ENCODE measurements around the gene MRPL40. TPM values are rescaled to one million over a fixed set of nuclear protein-coding genes. Genes with fewer than 3 reads are reported as not detected.

The MRPL40 gene
- total RNA-seq, 4 donors from 2014 or later: 10.9 to 29.2 (median 13.7) TPM

- in situ Hi-C loops (cut with MboI; ENCODE audit: low pct_ligation_motif_present in 1 of 4, low pct_unique_long_range_greater_than_20kb in 1 of 4, low sequenced_read_pairs in 3 of 4) (no loop called here), intact Hi-C loops (cut with DNase I; ENCODE audit: low total_unique reads) (no loop called here)
- Histone ChIP-seq H3K27me3 (no peaks in the 10 kb centered on the region), H3K9me3 (no peaks in the 10 kb centered on the region), H3K4me3 (no peak overlapping the region), H3K4me1 (no peaks in the 10 kb centered on the region), H3K36me3 (peaks cover 0 to 39% (median 18%) of the 10 kb centered on the region in 4 donors), H3K27ac (no peak overlapping the region)
- no peak for DNase-seq
- 70 to 92% methylated on average over 2 to 8 of the region's 8 CpGs for WGBS, 2 donors (ENCODE audit: low coverage in 1 of 2)
- TF ChIP-seq CTCF (IDR thresholded peaks at IDR 0.05) (no peak), POLR2A (IDR thresholded peaks at IDR 0.05) (no peak), POLR2AphosphoS5 (IDR thresholded peaks at IDR 0.05) (no peak), EP300 (IDR thresholded peaks at IDR 0.05; ENCODE audit: low read depth) (no peak)
These were observed 25.6 kb downstream of the MRPL40 start for GRCh38 chr22:19457828-19458428.

- H3K27me3 ChIP-seq: no peaks in the 10 kb centered on the region
- WGBS, 2 donors (ENCODE audit: low coverage in 1 of 2): 61 to 62% methylated on average over 2 of the region's 2 CpGs
- H3K9me3 ChIP-seq: no peaks in the 10 kb centered on the region
- TF ChIP-seq POLR2A (IDR thresholded peaks at IDR 0.05) (no peak), EP300 (IDR thresholded peaks at IDR 0.05; ENCODE audit: low read depth) (no peak)
- no peak for DNase-seq
- H3K4me1 ChIP-seq: no peaks in the 10 kb centered on the region
- in situ Hi-C loops (cut with MboI; ENCODE audit: low pct_ligation_motif_present in 1 of 4, low pct_unique_long_range_greater_than_20kb in 1 of 4, low sequenced_read_pairs in 3 of 4): loop anchor here in 1 of 4 donors (10.0 kb wide), 1 partner anchor 55 kb away; no protein-coding TSS in a partner anchor
- H3K36me3 ChIP-seq: peaks cover 0 to 45% (median 14%) of the 10 kb centered on the region in 4 donors
- intact Hi-C loops (cut with DNase I; ENCODE audit: low total_unique reads): no loop called here
- H3K4me3 ChIP-seq: no peak overlapping the region
- no peak overlapping the region for H3K27ac ChIP-seq
These were observed 27.7 kb downstream of the MRPL40 start for GRCh38 chr22:19460036-19460435.

- no peak for DNase-seq
- Histone ChIP-seq H3K4me1 (no peaks in the 10 kb centered on the region), H3K4me3 (no peak overlapping the region), H3K36me3 (peaks cover 0 to 45% (median 15%) of the 10 kb centered on the region in 4 donors), H3K27ac (no peak overlapping the region), H3K27me3 (no peaks in the 10 kb centered on the region), H3K9me3 (no peaks in the 10 kb centered on the region)
- in situ Hi-C loops (cut with MboI; ENCODE audit: low pct_ligation_motif_present in 1 of 4, low pct_unique_long_range_greater_than_20kb in 1 of 4, low sequenced_read_pairs in 3 of 4) (loop anchor here in 1 of 4 donors (10.0 kb wide), 1 partner anchor 57 kb away; no protein-coding TSS in a partner anchor), intact Hi-C loops (cut with DNase I; ENCODE audit: low total_unique reads) (no loop called here)
- 91 to 96% methylated on average over 1 of the region's 1 CpG for WGBS, 2 donors (ENCODE audit: low coverage in 1 of 2)
- TF ChIP-seq CTCF (IDR thresholded peaks at IDR 0.05): no peak
- no peak for TF ChIP-seq POLR2AphosphoS5 (IDR thresholded peaks at IDR 0.05)
- TF ChIP-seq EP300 (IDR thresholded peaks at IDR 0.05; ENCODE audit: low read depth): no peak
- no peak for TF ChIP-seq POLR2A (IDR thresholded peaks at IDR 0.05)
These were observed 29.2 kb downstream of the MRPL40 start for GRCh38 chr22:19461506-19461905.

GRCh38 chr22:19463008-19463407 lies 30.7 kb downstream of the MRPL40 start:
- Histone ChIP-seq H3K4me1 (no peaks in the 10 kb centered on the region), H3K9me3 (no peaks in the 10 kb centered on the region), H3K27me3 (no peaks in the 10 kb centered on the region), H3K4me3 (no peak overlapping the region), H3K27ac (no peak overlapping the region), H3K36me3 (peaks cover 0 to 57% (median 19%) of the 10 kb centered on the region in 4 donors)
- in situ Hi-C loops (cut with MboI; ENCODE audit: low pct_ligation_motif_present in 1 of 4, low pct_unique_long_range_greater_than_20kb in 1 of 4, low sequenced_read_pairs in 3 of 4): loop anchor here in 1 of 4 donors (10.0 kb wide), 1 partner anchor 58 kb away; no protein-coding TSS in a partner anchor
- intact Hi-C loops (cut with DNase I; ENCODE audit: low total_unique reads): no loop called here
- TF ChIP-seq CTCF (IDR thresholded peaks at IDR 0.05): no peak
- TF ChIP-seq EP300 (IDR thresholded peaks at IDR 0.05; ENCODE audit: low read depth): no peak
- no peak for TF ChIP-seq POLR2AphosphoS5 (IDR thresholded peaks at IDR 0.05)
- TF ChIP-seq POLR2A (IDR thresholded peaks at IDR 0.05): no peak
- WGBS, 2 donors (ENCODE audit: low coverage in 1 of 2): 95 to 100% methylated on average over 1 of the region's 1 CpG
- DNase-seq: no peak
